ENCODE measurements around the gene BLACAT1. TPM values are rescaled to one million over a fixed set of nuclear protein-coding genes. Genes with fewer than 3 reads are reported as not detected.

Gene BLACAT1
- total RNA-seq, 1 experiment from 2014 or later: 0.31 TPM

DNA sequence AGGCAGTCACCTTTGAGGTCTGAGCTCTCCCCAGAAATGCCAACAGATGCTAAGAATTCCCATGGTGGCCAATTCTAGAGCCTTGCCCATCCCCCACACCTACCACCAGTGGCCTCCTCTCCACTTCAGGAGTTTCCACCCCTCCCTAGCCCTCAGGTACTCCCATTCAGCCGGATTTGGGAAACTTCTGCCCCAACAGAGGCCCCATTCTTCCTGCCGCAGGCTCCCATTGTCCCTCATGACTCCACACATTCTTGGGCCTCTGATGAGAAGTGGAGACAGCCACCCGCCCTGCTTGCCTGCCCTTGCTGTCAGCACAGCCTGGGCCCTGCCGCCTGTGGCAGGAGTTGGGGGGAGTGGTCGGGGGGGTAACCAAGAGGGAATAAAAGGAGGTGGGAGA is 4.6 kb downstream of the BLACAT1 start:
- no peaks in the 10 kb centered on the region for H3K36me3 ChIP-seq (ENCODE audit: control insufficient read depth, insufficient read depth, low read length)
- H3K27ac ChIP-seq (ENCODE audit: low read length): no peak overlapping the region
- POLR2A ChIA-PET: no interaction called here
- H3K27me3 ChIP-seq (ENCODE audit: control insufficient read depth, insufficient read depth, low read length): peaks cover 9% of the 10 kb centered on the region; the same call in 1 of the 2 replicates
- CTCF ChIA-PET: no interaction called here
- ATAC-seq (no peak), DNase-seq (ENCODE audit: low read depth, low spot score) (no peak)
- in situ Hi-C loops (cut with HindIII; ENCODE audit: low pct_unique_long_range_greater_than_20kb, low sequenced_read_pairs) (no loop called here), intact Hi-C loops (cut with micrococcal nuclease; ENCODE audit: unreplicated experiment) (no loop called here)
- no peaks in the 10 kb centered on the region for H3K9me3 ChIP-seq (ENCODE audit: control insufficient read depth, insufficient read depth, low read depth, low read length)
- H3K4me3 ChIP-seq (ENCODE audit: low read depth in 2 of 2, low read length in 2 of 2): no peak overlapping the region
- BruUV-seq (replicated peaks): no TSS peak
- TF ChIP-seq, protein P1, sequence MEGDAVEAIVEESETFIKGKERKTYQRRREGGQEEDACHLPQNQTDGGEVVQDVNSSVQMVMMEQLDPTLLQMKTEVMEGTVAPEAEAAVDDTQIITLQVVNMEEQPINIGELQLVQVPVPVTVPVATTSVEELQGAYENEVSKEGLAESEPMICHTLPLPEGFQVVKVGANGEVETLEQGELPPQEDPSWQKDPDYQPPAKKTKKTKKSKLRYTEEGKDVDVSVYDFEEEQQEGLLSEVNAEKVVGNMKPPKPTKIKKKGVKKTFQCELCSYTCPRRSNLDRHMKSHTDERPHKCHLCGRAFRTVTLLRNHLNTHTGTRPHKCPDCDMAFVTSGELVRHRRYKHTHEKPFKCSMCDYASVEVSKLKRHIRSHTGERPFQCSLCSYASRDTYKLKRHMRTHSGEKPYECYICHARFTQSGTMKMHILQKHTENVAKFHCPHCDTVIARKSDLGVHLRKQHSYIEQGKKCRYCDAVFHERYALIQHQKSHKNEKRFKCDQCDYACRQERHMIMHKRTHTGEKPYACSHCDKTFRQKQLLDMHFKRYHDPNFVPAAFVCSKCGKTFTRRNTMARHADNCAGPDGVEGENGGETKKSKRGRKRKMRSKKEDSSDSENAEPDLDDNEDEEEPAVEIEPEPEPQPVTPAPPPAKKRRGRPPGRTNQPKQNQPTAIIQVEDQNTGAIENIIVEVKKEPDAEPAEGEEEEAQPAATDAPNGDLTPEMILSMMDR (IDR thresholded peaks at IDR 0.05): no peak
- peaks cover 13% of the 10 kb centered on the region for H3K4me1 ChIP-seq (ENCODE audit: control insufficient read depth, insufficient read depth, low read length)

DNA sequence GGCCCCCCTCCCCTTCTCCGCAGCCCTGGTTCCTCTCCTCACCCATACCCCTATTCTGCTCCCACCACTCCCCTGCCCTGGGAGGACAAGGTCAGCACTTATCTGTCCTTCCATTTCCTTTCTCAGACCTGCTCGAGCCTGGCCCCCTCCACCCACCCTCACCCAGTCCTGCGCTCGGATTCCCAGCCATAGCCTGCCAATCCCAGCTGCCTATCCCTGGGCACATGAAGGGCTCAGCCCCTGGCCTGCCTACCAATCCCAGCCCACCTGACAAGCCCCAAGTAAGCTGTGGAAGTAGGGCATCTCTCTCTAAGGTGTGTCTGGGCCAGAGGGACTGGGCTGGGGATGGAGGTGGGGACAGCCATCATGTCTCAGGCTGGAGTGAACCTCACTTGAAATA is 5.4 kb downstream of the BLACAT1 start:
- no TSS peak for BruUV-seq (replicated peaks)
- intact Hi-C loops (cut with micrococcal nuclease; ENCODE audit: unreplicated experiment): no loop called here

More for the DNA sequence above, 5.4 kb downstream of the BLACAT1 start:
- Histone ChIP-seq H3K27me3 (ENCODE audit: control insufficient read depth, insufficient read depth, low read length) (peaks cover 2% of the 10 kb centered on the region; the same call in 1 of the 2 replicates), H3K9me3 (ENCODE audit: control insufficient read depth, insufficient read depth, low read depth, low read length) (no peaks in the 10 kb centered on the region), H3K4me1 (ENCODE audit: control insufficient read depth, insufficient read depth, low read length) (peaks cover 13% of the 10 kb centered on the region), H3K27ac (ENCODE audit: low read length) (no peak overlapping the region), H3K36me3 (ENCODE audit: control insufficient read depth, insufficient read depth, low read length) (no peaks in the 10 kb centered on the region), H3K4me3 (ENCODE audit: low read depth in 2 of 2, low read length in 2 of 2) (no peak overlapping the region)
- ChIA-PET POLR2A (no interaction called here), CTCF (no interaction called here)
- ATAC-seq (no peak), DNase-seq (ENCODE audit: low read depth, low spot score) (no peak)
- in situ Hi-C loops (cut with HindIII; ENCODE audit: low pct_unique_long_range_greater_than_20kb, low sequenced_read_pairs): no loop called here
- TF ChIP-seq POLR2AphosphoS5 (IDR thresholded peaks at IDR 0.05; ENCODE audit: low read depth, low read length) (no peak), SIN3A (IDR thresholded peaks at IDR 0.05; ENCODE audit: borderline replicate concordance, insufficient read depth, low read depth, low read length) (no peak), TCF7L2 (IDR thresholded peaks at IDR 0.05; ENCODE audit: low read depth, low read length) (no peak)
- TF ChIP-seq, protein P1 (IDR thresholded peaks at IDR 0.05): no peak
- TF ChIP-seq, protein P2, sequence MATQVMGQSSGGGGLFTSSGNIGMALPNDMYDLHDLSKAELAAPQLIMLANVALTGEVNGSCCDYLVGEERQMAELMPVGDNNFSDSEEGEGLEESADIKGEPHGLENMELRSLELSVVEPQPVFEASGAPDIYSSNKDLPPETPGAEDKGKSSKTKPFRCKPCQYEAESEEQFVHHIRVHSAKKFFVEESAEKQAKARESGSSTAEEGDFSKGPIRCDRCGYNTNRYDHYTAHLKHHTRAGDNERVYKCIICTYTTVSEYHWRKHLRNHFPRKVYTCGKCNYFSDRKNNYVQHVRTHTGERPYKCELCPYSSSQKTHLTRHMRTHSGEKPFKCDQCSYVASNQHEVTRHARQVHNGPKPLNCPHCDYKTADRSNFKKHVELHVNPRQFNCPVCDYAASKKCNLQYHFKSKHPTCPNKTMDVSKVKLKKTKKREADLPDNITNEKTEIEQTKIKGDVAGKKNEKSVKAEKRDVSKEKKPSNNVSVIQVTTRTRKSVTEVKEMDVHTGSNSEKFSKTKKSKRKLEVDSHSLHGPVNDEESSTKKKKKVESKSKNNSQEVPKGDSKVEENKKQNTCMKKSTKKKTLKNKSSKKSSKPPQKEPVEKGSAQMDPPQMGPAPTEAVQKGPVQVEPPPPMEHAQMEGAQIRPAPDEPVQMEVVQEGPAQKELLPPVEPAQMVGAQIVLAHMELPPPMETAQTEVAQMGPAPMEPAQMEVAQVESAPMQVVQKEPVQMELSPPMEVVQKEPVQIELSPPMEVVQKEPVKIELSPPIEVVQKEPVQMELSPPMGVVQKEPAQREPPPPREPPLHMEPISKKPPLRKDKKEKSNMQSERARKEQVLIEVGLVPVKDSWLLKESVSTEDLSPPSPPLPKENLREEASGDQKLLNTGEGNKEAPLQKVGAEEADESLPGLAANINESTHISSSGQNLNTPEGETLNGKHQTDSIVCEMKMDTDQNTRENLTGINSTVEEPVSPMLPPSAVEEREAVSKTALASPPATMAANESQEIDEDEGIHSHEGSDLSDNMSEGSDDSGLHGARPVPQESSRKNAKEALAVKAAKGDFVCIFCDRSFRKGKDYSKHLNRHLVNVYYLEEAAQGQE (IDR thresholded peaks at IDR 0.05; ENCODE audit: insufficient read depth in 1 of 2, low read depth in 2 of 2, low read length in 1 of 2): no peak

All from Panc1 (cell line).